Measurements from ENCODE around the gene FBXL15. TPM values are rescaled to one million over a fixed set of nuclear protein-coding genes. Genes with fewer than 3 reads are reported as not detected.
"Not testable (repeated sequence)": the region's sequence is repeated elsewhere in the genome, so short reads cannot be mapped to it uniquely, and the experiment has no call there.

Gene FBXL15
- total RNA-seq, 1 donor from 2014 or later = 8.6 TPM

DNA sequence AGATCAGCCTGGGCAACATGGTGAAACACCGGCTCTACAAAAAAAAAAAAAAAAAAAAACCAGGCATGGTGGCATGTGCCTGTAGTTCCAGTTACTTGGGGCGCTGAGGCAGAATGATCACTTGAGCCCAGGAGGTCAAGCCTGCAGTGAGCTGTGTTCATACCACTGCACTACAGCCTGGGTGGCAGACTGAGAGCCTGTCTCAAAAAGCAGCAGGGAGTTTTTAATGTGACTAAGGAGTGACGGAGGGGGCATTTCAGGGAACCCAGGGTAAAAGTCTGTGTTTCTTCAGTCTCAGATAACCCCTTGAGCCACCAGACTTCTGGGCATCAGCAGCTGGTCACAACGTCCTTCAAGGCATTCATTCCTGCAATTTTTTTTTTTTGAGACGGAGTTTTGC lies 32.9 kb downstream of the FBXL15 start:
- H3K4me3 ChIP-seq (ENCODE audit: insufficient read depth, low read depth, low read length) = no peak overlapping the region
- Mint-ChIP-seq H3K27ac (ENCODE audit: unreplicated experiment) (peak overlapping the region; percentile 77), H3K9me3 (ENCODE audit: unreplicated experiment) (no peaks in the 10 kb centered on the region), H3K36me3 (ENCODE audit: low read depth, unreplicated experiment) (peaks cover 2% of the 10 kb centered on the region), H3K27me3 (ENCODE audit: low read depth, unreplicated experiment) (no peaks in the 10 kb centered on the region), H3K4me1 (ENCODE audit: low read depth, unreplicated experiment) (peaks cover 31% of the 10 kb centered on the region), H3K4me3 (ENCODE audit: unreplicated experiment) (peak overlapping the region; percentile 8)
- H4K20me1 ChIP-seq (ENCODE audit: insufficient read depth, low read length) = no peaks in the 10 kb centered on the region
- TF ChIP-seq EZH2 (IDR thresholded peaks at IDR 0.05; ENCODE audit: insufficient read depth, low read length) = no peak
- no peak for FAIRE-seq
- H3K4me1 ChIP-seq (ENCODE audit: insufficient read depth, low read length) = peaks cover 27% of the 10 kb centered on the region
- H3K4me2 ChIP-seq (ENCODE audit: low read length) = peak overlapping the region; percentile 39
- no peak for DNase-seq (ENCODE audit: low read depth)
- H3K27ac ChIP-seq (ENCODE audit: low read depth, low read length) = peak overlapping the region; percentile 15
- H3K79me2 ChIP-seq (ENCODE audit: insufficient read depth, low read length) = no peaks in the 10 kb centered on the region
- no peaks in the 10 kb centered on the region for H3K9me3 ChIP-seq (ENCODE audit: insufficient read depth, low read depth, low read length)
- no peak overlapping the region for H3K9ac ChIP-seq (ENCODE audit: low read length)
- H2AFZ ChIP-seq (ENCODE audit: low read depth, low read length) = no peak overlapping the region
- H3K36me3 ChIP-seq (ENCODE audit: insufficient read depth, low read length) = no peaks in the 10 kb centered on the region
- no peaks in the 10 kb centered on the region for H3K27me3 ChIP-seq (ENCODE audit: insufficient read depth, low read length)

DNA sequence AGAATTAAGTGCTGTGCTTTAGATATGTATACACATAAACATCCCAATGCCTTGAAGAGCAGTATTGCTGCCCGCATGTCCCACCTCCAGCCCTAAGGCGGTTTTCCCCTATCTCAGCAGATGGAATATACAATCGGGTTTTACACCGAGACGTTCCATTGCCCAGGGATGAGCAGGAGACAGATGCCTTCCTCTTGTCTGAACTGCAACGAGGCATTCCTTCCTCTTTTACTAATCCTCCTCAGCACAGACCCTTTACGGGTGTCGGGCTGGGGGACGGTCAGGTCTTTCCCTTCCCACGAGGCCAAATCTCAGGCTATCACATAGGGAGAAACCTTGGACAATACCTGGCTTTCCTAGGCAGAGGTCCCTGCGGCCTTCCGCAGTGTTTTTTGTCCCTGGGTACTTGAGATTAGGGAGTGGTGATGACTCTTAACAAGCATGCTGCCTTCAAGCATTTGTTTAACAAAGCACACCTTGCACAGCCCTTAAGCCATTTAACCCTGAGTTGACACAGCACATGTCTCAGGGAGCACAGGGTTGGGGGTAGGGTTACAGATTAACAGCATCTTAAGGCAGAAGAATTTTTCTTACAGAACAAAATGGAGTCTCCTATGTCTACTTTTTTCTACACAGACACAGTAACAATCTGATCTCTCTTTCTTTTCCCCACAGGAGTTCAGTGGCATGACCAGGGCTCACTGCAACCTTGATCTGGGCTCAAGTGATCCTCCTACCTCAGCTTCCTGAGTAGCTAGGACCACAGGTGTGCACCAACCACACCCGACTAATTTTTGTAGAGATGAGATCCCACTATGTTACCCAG lies 34.2 kb downstream of the FBXL15 start:
- H3K4me1 ChIP-seq (ENCODE audit: insufficient read depth, low read length) = peaks cover 23% of the 10 kb centered on the region
- H3K9ac ChIP-seq (ENCODE audit: low read length); H3K27me3 Mint-ChIP-seq (ENCODE audit: low read depth, unreplicated experiment); DNase-seq (ENCODE audit: low read depth); H3K27me3 ChIP-seq (ENCODE audit: insufficient read depth, low read length); H3K36me3 ChIP-seq (ENCODE audit: insufficient read depth, low read length); H3K36me3 Mint-ChIP-seq (ENCODE audit: low read depth, unreplicated experiment); FAIRE-seq; H3K27ac ChIP-seq (ENCODE audit: low read depth, low read length); H4K20me1 ChIP-seq (ENCODE audit: insufficient read depth, low read length); H3K4me3 ChIP-seq (ENCODE audit: insufficient read depth, low read depth, low read length); H3K79me2 ChIP-seq (ENCODE audit: insufficient read depth, low read length); H3K4me2 ChIP-seq (ENCODE audit: low read length); H3K9me3 Mint-ChIP-seq (ENCODE audit: unreplicated experiment); H3K9me3 ChIP-seq (ENCODE audit: insufficient read depth, low read depth, low read length); H2AFZ ChIP-seq (ENCODE audit: low read depth, low read length): not testable (repeated sequence)
- peak overlapping the region; percentile 11 for H3K4me3 Mint-ChIP-seq (ENCODE audit: unreplicated experiment)
- H3K4me1 Mint-ChIP-seq (ENCODE audit: low read depth, unreplicated experiment) = peaks cover 27% of the 10 kb centered on the region
- peak overlapping the region; percentile 95 for H3K27ac Mint-ChIP-seq (ENCODE audit: unreplicated experiment)

- H4K20me1 ChIP-seq (ENCODE audit: insufficient read depth, low read length) = no peaks in the 10 kb centered on the region
- H3K4me3 Mint-ChIP-seq (ENCODE audit: unreplicated experiment) = no peak overlapping the region
- no peaks in the 10 kb centered on the region for H3K9me3 ChIP-seq (ENCODE audit: insufficient read depth, low read depth, low read length)
- H3K79me2 ChIP-seq (ENCODE audit: insufficient read depth, low read length) = no peaks in the 10 kb centered on the region
- peaks cover 24% of the 10 kb centered on the region for H3K4me1 ChIP-seq (ENCODE audit: insufficient read depth, low read length)
- no peaks in the 10 kb centered on the region for H3K27me3 ChIP-seq (ENCODE audit: insufficient read depth, low read length)
- no peak overlapping the region for H3K4me3 ChIP-seq (ENCODE audit: insufficient read depth, low read depth, low read length)
- TF ChIP-seq CTCF (IDR thresholded peaks at IDR 0.05; ENCODE audit: insufficient read depth, low read depth, low read length) = no peak
- TF ChIP-seq EZH2 (IDR thresholded peaks at IDR 0.05; ENCODE audit: insufficient read depth, low read length) = no peak
- no peaks in the 10 kb centered on the region for H3K27me3 Mint-ChIP-seq (ENCODE audit: low read depth, unreplicated experiment)
- no peaks in the 10 kb centered on the region for H3K36me3 Mint-ChIP-seq (ENCODE audit: low read depth, unreplicated experiment)
- no peaks in the 10 kb centered on the region for H3K9me3 Mint-ChIP-seq (ENCODE audit: unreplicated experiment)
- peaks cover 27% of the 10 kb centered on the region for H3K4me1 Mint-ChIP-seq (ENCODE audit: low read depth, unreplicated experiment)
- H3K36me3 ChIP-seq (ENCODE audit: insufficient read depth, low read length) = no peaks in the 10 kb centered on the region
- DNase-seq (ENCODE audit: low read depth) (peak; percentile 75), FAIRE-seq (no peak)
- peak overlapping the region; percentile 95 for H3K27ac Mint-ChIP-seq (ENCODE audit: unreplicated experiment)
- H3K4me2 ChIP-seq (ENCODE audit: low read length) = peak overlapping the region; percentile 25
- H3K9ac ChIP-seq (ENCODE audit: low read length) = no peak overlapping the region
- H2AFZ ChIP-seq (ENCODE audit: low read depth, low read length) = peak overlapping the region; percentile 16
- H3K27ac ChIP-seq (ENCODE audit: low read depth, low read length) = peak overlapping the region; percentile 21
These were observed 35.3 kb downstream of the FBXL15 start for GRCh38 chr10:102455893-102456471.
